Measurements from ENCODE around the gene TACC2. TPM values are rescaled to one million over a fixed set of nuclear protein-coding genes. Genes with fewer than 3 reads are reported as not detected.
"Not testable (repeated sequence)": the region's sequence is repeated elsewhere in the genome, so short reads cannot be mapped to it uniquely, and the experiment has no call there.

TACC2 gene
- total RNA-seq, 2 experiments from 2014 or later: not detected

- Histone ChIP-seq H3K4me1 (ENCODE audit: insufficient read depth, low read length) (no peaks in the 10 kb centered on the region), H3K9me3 (ENCODE audit: control insufficient read depth in 1 of 2, insufficient read depth in 1 of 2, low read length in 2 of 2) (peaks cover 0 to 13% of the 10 kb centered on the region in 2 experiments), H3K36me3 (ENCODE audit: insufficient read depth, low read length) (no peaks in the 10 kb centered on the region), H3K27ac (ENCODE audit: low read depth in 1 of 2, low read length in 2 of 2) (no peak overlapping the region), H3K4me3 (ENCODE audit: low read length) (no peak overlapping the region), H3K27me3 (ENCODE audit: control insufficient read depth in 1 of 2, insufficient read depth in 2 of 2, low read length in 2 of 2) (no peaks in the 10 kb centered on the region)
- Mint-ChIP-seq H3K9me3 (no peaks in the 10 kb centered on the region), H3K27me3 (no peaks in the 10 kb centered on the region), H3K4me1 (ENCODE audit: low read depth) (no peaks in the 10 kb centered on the region), H3K27ac (no peak overlapping the region), H3K36me3 (ENCODE audit: low read depth) (no peaks in the 10 kb centered on the region), H3K4me3 (no peak overlapping the region)
- TF ChIP-seq CTCF (IDR thresholded peaks at IDR 0.05): no peak
- intact Hi-C loops (cut with DNase I, micrococcal nuclease): no loop called here
- ChIA-PET CTCF (no interaction called here), POLR2A (no interaction called here)
- no peak for ATAC-seq (ENCODE audit: poor library complexity)
- DNase-seq: no peak
Measured at GRCh38 chr10:122199689-122200088, 210.7 kb downstream of the TACC2 start.

GRCh38 chr10:122201401-122201800 lies 212.4 kb downstream of the TACC2 start:
- H3K27ac ChIP-seq (ENCODE audit: low read depth in 1 of 2, low read length in 2 of 2): no peak overlapping the region
- peaks cover 0 to 10% of the 10 kb centered on the region in 2 experiments for H3K9me3 ChIP-seq (ENCODE audit: control insufficient read depth in 1 of 2, insufficient read depth in 1 of 2, low read length in 2 of 2)
- H3K4me3 Mint-ChIP-seq: no peak overlapping the region
- H3K4me3 ChIP-seq (ENCODE audit: low read length): no peak overlapping the region
- intact Hi-C loops (cut with DNase I, micrococcal nuclease): no loop called here
- H3K4me1 ChIP-seq (ENCODE audit: insufficient read depth, low read length): no peaks in the 10 kb centered on the region
- H3K9me3 Mint-ChIP-seq: no peaks in the 10 kb centered on the region
- H3K27me3 Mint-ChIP-seq: no peaks in the 10 kb centered on the region
- no peaks in the 10 kb centered on the region for H3K27me3 ChIP-seq (ENCODE audit: control insufficient read depth in 1 of 2, insufficient read depth in 2 of 2, low read length in 2 of 2)
- H3K27ac Mint-ChIP-seq: no peak overlapping the region
- no peaks in the 10 kb centered on the region for H3K36me3 Mint-ChIP-seq (ENCODE audit: low read depth)
- POLR2A ChIA-PET: no interaction called here
- no peaks in the 10 kb centered on the region for H3K4me1 Mint-ChIP-seq (ENCODE audit: low read depth)
- no peak for TF ChIP-seq CTCF (IDR thresholded peaks at IDR 0.05)
- no peaks in the 10 kb centered on the region for H3K36me3 ChIP-seq (ENCODE audit: insufficient read depth, low read length)
- CTCF ChIA-PET: no interaction called here
- ATAC-seq (ENCODE audit: poor library complexity) (no peak), DNase-seq (no peak)

GRCh38 chr10:122203180-122203579 lies 214.2 kb downstream of the TACC2 start:
- intact Hi-C loops (cut with DNase I, micrococcal nuclease); H3K27me3 Mint-ChIP-seq; POLR2A ChIA-PET; H3K4me3 ChIP-seq (ENCODE audit: low read length); H3K27me3 ChIP-seq (ENCODE audit: control insufficient read depth in 1 of 2, insufficient read depth in 2 of 2, low read length in 2 of 2); H3K4me1 ChIP-seq (ENCODE audit: insufficient read depth, low read length); H3K9me3 Mint-ChIP-seq; H3K36me3 ChIP-seq (ENCODE audit: insufficient read depth, low read length); H3K4me3 Mint-ChIP-seq; H3K36me3 Mint-ChIP-seq (ENCODE audit: low read depth); H3K4me1 Mint-ChIP-seq (ENCODE audit: low read depth); H3K9me3 ChIP-seq (ENCODE audit: control insufficient read depth in 1 of 2, insufficient read depth in 1 of 2, low read length in 2 of 2); CTCF ChIA-PET; DNase-seq; H3K27ac Mint-ChIP-seq; ATAC-seq (ENCODE audit: poor library complexity); H3K27ac ChIP-seq (ENCODE audit: low read depth in 1 of 2, low read length in 2 of 2): not testable (repeated sequence)

- ChIA-PET CTCF (no interaction called here), POLR2A (no interaction called here)
- H3K4me1 ChIP-seq (ENCODE audit: insufficient read depth, low read length): no peaks in the 10 kb centered on the region
- DNase-seq (no peak), ATAC-seq (ENCODE audit: poor library complexity) (no peak)
- H3K27ac ChIP-seq (ENCODE audit: low read depth in 1 of 2, low read length in 2 of 2): no peak overlapping the region
- H3K4me3 ChIP-seq (ENCODE audit: low read length): no peak overlapping the region
- Mint-ChIP-seq H3K27ac (no peak overlapping the region), H3K9me3 (no peaks in the 10 kb centered on the region), H3K27me3 (peaks cover 1% of the 10 kb centered on the region), H3K4me3 (no peak overlapping the region), H3K4me1 (ENCODE audit: low read depth) (no peaks in the 10 kb centered on the region), H3K36me3 (ENCODE audit: low read depth) (no peaks in the 10 kb centered on the region)
- H3K27me3 ChIP-seq (ENCODE audit: control insufficient read depth in 1 of 2, insufficient read depth in 2 of 2, low read length in 2 of 2): no peaks in the 10 kb centered on the region
- no peaks in the 10 kb centered on the region for H3K36me3 ChIP-seq (ENCODE audit: insufficient read depth, low read length)
- peaks cover 0 to 4% of the 10 kb centered on the region in 2 experiments for H3K9me3 ChIP-seq (ENCODE audit: control insufficient read depth in 1 of 2, insufficient read depth in 1 of 2, low read length in 2 of 2)
- intact Hi-C loops (cut with DNase I, micrococcal nuclease): no loop called here
- TF ChIP-seq CTCF (IDR thresholded peaks at IDR 0.05): no peak
Measured at GRCh38 chr10:122204691-122205489, 215.9 kb downstream of the TACC2 start.
